ENCODE measurements around the gene OBSCN. TPM values are rescaled to one million over a fixed set of nuclear protein-coding genes. Genes with fewer than 3 reads are reported as not detected.

The OBSCN gene
- total RNA-seq, 2 experiments from 2014 or later = 14.3 to 14.9 TPM

DNA sequence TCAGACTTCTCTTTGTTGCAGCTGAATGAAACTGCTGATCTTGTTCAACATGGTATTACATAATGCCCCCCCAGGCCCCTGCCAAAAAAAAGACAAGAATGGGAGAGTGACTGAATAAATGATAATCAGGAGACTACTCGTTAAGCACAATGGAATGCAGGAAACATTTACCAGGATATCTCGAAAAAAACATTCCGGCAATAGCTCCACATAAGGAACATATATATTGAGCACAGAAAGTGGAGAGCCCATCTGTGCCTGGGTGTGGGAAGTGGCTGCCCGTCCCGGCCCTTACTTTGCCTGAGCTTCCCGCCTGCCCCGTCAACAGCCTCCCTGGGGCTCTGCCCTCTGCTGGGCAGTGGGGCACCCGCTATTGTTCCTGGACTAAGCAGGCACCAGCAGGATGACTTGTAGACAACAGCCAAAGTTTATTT is 185.4 kb downstream of the OBSCN start:
- intact Hi-C loops (cut with micrococcal nuclease) = no loop called here
- no peak for DNase-seq
- Mint-ChIP-seq H3K27ac (no peak overlapping the region), H3K9me3 (no peaks in the 10 kb centered on the region), H3K36me3 (peaks cover 12% of the 10 kb centered on the region), H3K27me3 (no peaks in the 10 kb centered on the region), H3K4me1 (ENCODE audit: low read depth) (peaks cover 7% of the 10 kb centered on the region), H3K4me3 (no peak overlapping the region)
- CTCF ChIA-PET = no interaction called here
- POLR2A ChIA-PET = interaction anchor here (0.6 kb wide), 1 partner anchor 13 kb away, joined by 3 read pairs; the partner anchor contains the start of gene TRIM11

DNA sequence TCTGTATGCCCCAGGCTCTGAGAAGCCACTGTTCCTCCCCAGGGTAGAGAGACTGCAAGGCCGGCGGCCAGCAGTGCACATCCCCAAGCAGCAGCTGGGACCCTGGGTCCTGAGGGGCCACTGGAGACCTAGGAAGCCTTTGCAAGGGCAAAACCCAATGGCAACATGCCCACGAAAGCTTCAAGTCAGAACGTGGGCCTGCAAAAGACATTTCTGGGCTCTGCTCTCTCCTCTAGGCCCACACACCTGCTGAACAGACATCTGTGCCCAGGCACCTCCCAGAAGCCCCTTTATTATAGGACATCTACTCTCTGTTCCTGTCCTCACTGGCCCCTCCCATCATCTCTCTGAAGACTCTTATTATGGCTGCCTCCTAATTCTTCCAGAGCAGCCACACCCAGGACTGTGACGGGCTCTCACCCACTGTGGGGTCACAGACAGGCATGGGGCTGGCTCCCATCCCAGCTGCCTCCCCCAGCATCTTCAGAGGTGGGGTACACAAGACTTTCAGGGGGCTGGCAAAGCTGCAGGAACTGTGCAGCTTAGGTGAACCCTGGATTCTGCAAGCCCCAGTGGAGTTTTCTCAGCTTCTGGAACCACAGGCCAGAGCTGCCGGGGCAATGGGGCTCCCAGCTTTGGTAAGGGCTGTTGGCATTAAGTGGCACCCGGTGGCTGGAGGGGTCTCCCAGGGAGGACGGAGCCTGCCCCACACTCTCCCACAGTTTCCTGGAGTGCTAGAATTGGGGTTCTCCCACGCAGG is 186.1 kb downstream of the OBSCN start:
- H3K36me3 Mint-ChIP-seq = peaks cover 12% of the 10 kb centered on the region
- intact Hi-C loops (cut with micrococcal nuclease) = no loop called here
- no peak for DNase-seq
- no peak overlapping the region for H3K4me3 Mint-ChIP-seq
- no peaks in the 10 kb centered on the region for H3K27me3 Mint-ChIP-seq
- ChIA-PET CTCF (no interaction called here), POLR2A (no interaction called here)
- H3K9me3 Mint-ChIP-seq = no peaks in the 10 kb centered on the region
- no peak overlapping the region for H3K27ac Mint-ChIP-seq
- H3K4me1 Mint-ChIP-seq (ENCODE audit: low read depth) = peaks cover 7% of the 10 kb centered on the region

DNA sequence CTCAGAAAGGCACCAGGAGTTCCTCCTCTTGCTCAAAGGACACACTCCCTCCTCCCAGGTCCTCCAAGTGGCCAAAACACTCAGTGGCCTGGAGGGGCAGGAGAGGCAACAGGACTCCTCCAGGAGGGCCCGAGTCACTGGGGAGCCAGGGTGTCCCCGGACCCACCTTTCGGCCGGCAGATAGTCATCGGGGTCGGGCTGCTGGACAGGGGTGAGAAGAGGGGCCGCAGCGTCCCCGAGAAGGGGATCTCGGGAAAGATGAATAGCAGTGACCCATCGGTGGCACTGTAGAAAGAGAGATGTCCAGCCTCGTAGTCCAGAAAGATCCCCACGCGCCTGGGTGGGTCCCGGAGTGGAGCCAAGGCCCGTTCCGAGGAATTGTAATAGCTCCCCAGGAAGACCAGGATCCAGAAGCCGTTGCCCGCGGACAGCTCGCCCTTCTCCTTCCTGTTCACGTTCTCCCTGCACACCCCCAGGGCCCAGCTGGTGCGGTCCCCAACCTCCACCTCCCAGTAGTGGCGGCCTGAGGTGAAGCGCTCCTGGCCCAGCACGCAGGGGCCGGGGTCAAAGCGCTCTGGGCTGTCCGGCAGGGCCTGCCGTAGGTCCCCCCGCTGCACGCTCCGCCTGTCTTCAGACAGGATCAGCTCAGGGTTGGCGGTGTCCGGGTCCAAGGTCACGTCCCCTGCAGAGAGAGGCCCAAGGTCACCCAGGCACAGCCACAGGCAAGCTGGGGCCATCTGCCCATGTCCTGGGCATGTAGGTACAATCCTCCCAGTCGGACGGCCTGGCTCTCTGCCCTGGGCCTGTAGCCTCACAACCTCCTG is 186.9 kb downstream of the OBSCN start:
- peaks cover 10% of the 10 kb centered on the region for H3K4me1 Mint-ChIP-seq (ENCODE audit: low read depth)
- no peak overlapping the region for H3K27ac Mint-ChIP-seq
- H3K36me3 Mint-ChIP-seq = peaks cover 15% of the 10 kb centered on the region
- ChIA-PET CTCF (no interaction called here), POLR2A (no interaction called here)
- H3K27me3 Mint-ChIP-seq = no peaks in the 10 kb centered on the region
- no peaks in the 10 kb centered on the region for H3K9me3 Mint-ChIP-seq
- intact Hi-C loops (cut with micrococcal nuclease) = no loop called here
- no peak for DNase-seq
- H3K4me3 Mint-ChIP-seq = no peak overlapping the region

DNA sequence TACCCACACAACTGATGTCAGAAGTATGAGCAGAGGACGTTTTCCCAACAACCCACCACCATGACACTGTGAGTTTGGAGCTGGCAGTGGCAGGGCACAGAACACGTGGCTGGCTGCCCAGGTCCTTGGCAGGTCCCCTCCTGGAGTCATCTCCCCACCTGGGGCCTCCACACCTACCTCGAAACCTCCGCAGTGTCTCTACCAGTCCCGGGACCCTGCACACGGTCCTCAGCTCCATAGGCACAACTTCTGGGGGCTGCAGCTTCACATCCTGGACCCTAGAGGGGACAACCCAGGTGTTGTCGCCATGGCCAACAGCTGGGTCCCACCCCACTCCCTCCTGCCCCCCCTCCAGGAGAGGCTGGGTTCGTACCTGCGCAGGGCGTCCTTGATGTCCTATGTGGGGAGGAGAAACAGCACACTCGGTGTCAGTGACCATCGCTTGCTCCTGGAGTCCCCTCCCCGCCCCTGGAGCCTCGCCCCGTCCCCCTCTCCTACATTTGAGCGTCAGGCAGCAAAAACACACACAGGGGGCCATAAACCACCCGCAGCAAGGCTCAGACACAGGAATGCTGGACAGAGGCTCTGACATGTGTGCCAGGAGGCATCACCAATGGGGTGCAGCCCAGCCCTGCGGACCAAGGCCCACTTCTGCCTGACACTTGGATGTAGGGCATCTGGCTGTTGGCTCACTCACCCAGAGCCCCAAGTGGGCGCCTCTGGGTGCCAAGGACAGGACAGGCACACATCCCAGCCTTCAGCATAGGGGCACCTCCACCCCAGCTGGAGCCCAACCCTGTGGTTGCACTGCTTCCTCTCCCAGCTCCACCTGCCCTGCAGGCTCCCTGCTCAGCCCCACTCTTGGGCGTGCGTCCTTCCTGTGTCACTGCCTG is 189.2 kb downstream of the OBSCN start:
- Mint-ChIP-seq H3K27me3 (no peaks in the 10 kb centered on the region), H3K4me1 (ENCODE audit: low read depth) (peaks cover 19% of the 10 kb centered on the region), H3K9me3 (no peaks in the 10 kb centered on the region), H3K4me3 (no peak overlapping the region), H3K27ac (no peak overlapping the region), H3K36me3 (peaks cover 28% of the 10 kb centered on the region)
- ChIA-PET POLR2A (interaction anchor here (1.2 kb wide), 1 partner anchor 9 kb away, joined by 3 read pairs; the partner anchor contains the start of gene TRIM11), CTCF (interaction anchor here (1.5 kb wide), 1 partner anchor 160 kb away, joined by 4 read pairs; no protein-coding TSS in a partner anchor)
- DNase-seq = no peak
- intact Hi-C loops (cut with micrococcal nuclease) = no loop called here

DNA sequence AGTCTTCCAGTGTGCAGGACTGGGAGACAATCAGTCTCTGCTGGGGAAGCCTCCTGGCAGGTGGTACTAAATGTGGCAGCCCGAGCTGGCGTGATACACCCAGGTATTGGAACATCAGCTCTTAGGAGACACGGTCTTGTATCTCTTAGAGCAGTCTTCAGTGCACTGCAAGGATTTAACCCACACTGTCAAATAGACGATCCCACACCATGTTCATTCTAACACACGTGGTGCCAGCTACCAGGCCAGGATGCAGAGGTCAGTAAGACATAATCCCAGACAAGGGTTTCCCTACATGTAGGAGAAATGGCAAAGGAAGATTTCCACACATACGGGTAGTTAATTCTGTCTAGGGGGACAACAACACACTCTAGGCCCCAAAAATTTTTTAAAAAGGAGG is 190.1 kb downstream of the OBSCN start:
- DNase-seq = no peak
- intact Hi-C loops (cut with micrococcal nuclease) = no loop called here
- Mint-ChIP-seq H3K9me3 (no peaks in the 10 kb centered on the region), H3K4me3 (no peak overlapping the region), H3K36me3 (peaks cover 31% of the 10 kb centered on the region), H3K27me3 (no peaks in the 10 kb centered on the region), H3K27ac (no peak overlapping the region), H3K4me1 (ENCODE audit: low read depth) (peaks cover 26% of the 10 kb centered on the region)
- ChIA-PET POLR2A (interaction anchor here (1.2 kb wide), 1 partner anchor 8 kb away, joined by 3 read pairs; the partner anchor contains the start of gene TRIM11), CTCF (interaction anchor here (1.5 kb wide), 1 partner anchor 161 kb away, joined by 4 read pairs; no protein-coding TSS in a partner anchor)

DNA sequence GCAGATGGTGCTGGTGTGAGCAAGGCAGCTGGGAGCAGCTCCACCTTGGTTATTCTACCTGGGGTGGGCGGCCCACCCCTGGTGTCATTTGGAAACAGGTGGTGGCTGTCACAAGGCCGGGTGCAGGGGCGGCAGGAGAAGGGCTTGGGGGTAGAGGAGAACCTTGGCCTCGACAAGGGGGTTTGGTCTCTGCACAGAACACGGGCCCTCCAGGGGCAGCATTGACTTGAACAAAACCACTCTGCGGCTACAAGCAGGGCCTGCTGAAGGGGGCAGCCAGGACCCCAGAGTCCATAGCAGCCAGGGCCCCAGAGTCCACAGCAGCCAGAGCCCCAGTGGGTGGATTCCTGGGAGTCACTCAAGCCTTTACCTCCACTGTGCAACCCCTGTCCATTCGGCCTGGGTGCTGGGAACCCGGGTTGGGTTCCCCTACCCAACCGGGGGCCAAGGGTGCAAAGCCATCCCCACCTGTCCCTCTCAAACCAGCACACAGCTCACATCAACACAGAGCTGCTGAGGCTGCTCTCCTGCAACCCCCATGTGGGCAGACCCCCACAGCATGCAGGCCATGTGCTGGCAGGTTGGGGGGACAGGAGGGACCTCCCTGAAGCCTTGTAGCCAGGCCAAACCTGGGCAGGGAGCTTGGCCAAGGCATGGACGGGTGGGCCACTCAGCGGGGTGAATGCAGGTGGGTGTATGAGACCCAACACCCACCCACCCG is 191.1 kb downstream of the OBSCN start:
- H3K36me3 Mint-ChIP-seq = peaks cover 36% of the 10 kb centered on the region

DNA sequence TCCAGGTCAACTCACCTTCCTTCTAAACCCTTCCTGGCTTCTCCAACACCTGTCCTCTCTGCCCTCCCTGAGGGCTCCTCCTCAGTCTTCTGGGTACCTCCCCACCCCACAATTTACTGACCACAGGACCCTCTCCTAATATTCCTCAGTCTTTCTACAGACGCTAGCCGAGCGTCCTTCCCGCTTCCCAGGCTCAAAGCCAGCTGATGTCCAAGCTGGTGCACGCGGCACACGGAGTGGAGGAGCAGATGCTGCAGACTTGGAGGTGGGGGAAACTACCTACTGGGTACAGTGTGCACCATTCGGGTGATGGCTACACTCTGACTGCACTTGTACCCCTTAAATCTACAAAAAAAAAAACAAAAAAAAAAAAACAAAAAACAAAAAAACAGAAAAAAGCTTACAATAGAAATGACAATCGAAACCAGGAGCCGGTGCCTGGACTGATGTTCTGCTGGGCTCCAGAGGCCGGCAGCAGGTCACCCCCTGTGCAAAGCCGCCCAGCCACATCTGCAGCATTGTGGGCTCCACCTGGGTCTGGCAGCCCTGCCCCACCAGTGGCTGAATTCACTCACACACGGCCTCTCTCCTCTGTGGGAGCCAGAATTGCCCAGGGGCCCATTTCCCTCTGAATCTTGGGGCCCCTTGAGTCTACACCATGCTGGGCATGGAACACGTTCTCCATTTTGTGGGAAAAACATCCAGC is 191.8 kb downstream of the OBSCN start:
- Mint-ChIP-seq H3K27me3 (no peaks in the 10 kb centered on the region), H3K27ac (no peak overlapping the region), H3K4me3 (no peak overlapping the region), H3K36me3 (peaks cover 43% of the 10 kb centered on the region), H3K9me3 (no peaks in the 10 kb centered on the region), H3K4me1 (ENCODE audit: low read depth) (peaks cover 44% of the 10 kb centered on the region)
- intact Hi-C loops (cut with micrococcal nuclease) = loop anchor here (10.0 kb wide), 1 partner anchor 235 kb away; the partner anchor contains the start of gene IBA57
- CTCF ChIA-PET = no interaction called here
- no peak for DNase-seq
- POLR2A ChIA-PET = no interaction called here

More for the DNA sequence above, 191.1 kb downstream of the OBSCN start:
- ChIA-PET POLR2A (no interaction called here), CTCF (no interaction called here)
- Mint-ChIP-seq H3K27me3 (no peaks in the 10 kb centered on the region), H3K4me1 (ENCODE audit: low read depth) (peaks cover 36% of the 10 kb centered on the region), H3K27ac (no peak overlapping the region), H3K4me3 (no peak overlapping the region), H3K9me3 (no peaks in the 10 kb centered on the region)
- DNase-seq = peak; percentile 5
- intact Hi-C loops (cut with micrococcal nuclease) = no loop called here

DNA sequence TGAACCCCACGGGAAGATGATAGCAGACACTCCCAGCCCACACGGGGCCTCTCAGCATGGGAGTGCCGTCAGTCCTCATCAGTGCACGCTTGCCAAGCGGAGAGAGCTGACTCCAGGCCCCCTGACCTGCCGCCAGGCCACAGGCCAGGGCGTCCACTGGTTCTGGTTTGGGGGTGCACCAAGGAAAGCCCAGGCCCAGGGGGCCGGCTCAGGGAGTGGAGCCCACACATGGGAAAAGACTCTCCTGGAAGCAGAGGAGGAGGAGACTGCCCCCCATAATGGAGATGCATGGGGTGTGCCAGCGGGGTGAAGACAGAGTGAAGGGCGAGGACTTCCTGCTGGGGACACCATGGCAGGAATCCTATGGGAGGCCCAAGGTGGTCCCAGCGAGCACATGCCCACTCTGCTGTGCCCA is 192.4 kb downstream of the OBSCN start:
- Mint-ChIP-seq H3K27me3 (no peaks in the 10 kb centered on the region), H3K4me1 (ENCODE audit: low read depth) (peaks cover 49% of the 10 kb centered on the region), H3K4me3 (no peak overlapping the region), H3K36me3 (peaks cover 47% of the 10 kb centered on the region), H3K27ac (no peak overlapping the region), H3K9me3 (no peaks in the 10 kb centered on the region)
- POLR2A ChIA-PET = no interaction called here
- intact Hi-C loops (cut with micrococcal nuclease) = loop anchor here (10.0 kb wide), 1 partner anchor 235 kb away; the partner anchor contains the start of gene IBA57
- CTCF ChIA-PET = no interaction called here
- peak; percentile 6 for DNase-seq

DNA sequence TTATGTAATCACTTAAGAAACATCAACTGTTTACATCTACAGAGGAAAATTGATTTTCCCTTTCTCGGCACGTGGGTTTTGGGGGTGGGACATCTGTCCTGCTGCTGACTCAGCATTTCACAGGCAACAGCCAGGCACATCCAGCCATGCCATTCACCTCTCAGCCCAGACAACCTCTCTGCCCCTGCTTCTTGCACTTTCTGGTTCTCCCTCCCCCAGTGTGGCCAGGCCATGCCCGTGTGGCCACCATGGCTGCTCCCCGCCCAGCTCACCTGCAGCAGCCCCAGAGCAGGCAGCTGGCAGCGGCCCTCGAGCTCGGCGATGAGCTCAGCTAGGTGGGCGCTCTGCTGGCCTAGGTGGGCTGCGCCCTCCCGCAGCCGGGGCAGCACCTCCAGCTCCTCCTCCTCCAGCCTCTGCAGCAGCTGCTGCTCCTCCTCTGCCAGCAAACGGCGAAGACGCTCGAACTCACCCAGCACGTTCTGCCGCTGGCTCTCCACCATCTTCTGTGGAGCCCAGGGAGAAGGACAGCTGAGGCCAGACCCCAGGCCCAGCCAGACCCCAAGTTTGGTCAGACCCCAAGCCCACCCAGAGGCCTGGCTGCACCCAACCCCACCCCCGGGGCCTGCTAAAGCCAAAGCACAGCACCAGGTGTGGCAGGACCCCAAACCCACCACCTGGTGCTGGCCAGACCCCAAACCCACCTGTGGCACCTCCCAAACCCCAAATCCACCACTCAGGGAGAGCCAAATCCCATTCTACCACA is 193.0 kb downstream of the OBSCN start:
- H3K9me3 Mint-ChIP-seq = no peaks in the 10 kb centered on the region
- H3K27me3 Mint-ChIP-seq = no peaks in the 10 kb centered on the region
- no peak overlapping the region for H3K4me3 Mint-ChIP-seq
- intact Hi-C loops (cut with micrococcal nuclease) = loop anchor here (10.0 kb wide), 1 partner anchor 236 kb away; the partner anchor contains the start of gene IBA57
- peaks cover 50% of the 10 kb centered on the region for H3K4me1 Mint-ChIP-seq (ENCODE audit: low read depth)
- peak; percentile 9 for DNase-seq
- CTCF ChIA-PET = no interaction called here
- H3K27ac Mint-ChIP-seq = peak overlapping the region; percentile 33
- peaks cover 47% of the 10 kb centered on the region for H3K36me3 Mint-ChIP-seq
- POLR2A ChIA-PET = no interaction called here
